Mammary epithelial cell (primary cell): ENCODE results near the gene FBN2.

ENCODE experiments used
- CTCF ChIP-seq, 2 donors: IDR thresholded peaks in 1 of 2; conservative IDR thresholded peaks in 1 of 2; 2 replicates each; pipeline ENCODE4 v1.5.1; 2011 to 2012; ENCODE audit warnings: inconsistent platforms in 2 of 2, low read length in 2 of 2, mild to moderate bottlenecking in 2 of 2, control low read depth in 1 of 2, low read depth in 1 of 2; ENCODE audit not compliant: insufficient read depth in 1 of 2; ENCODE audit errors: extremely low read depth in 1 of 2
- EZH2 ChIP-seq: IDR thresholded peaks from 2 replicates; pipeline ENCODE4 v1.6.1; 2012; ENCODE audit warnings: low read length, inconsistent platforms, borderline replicate concordance

DNA sequence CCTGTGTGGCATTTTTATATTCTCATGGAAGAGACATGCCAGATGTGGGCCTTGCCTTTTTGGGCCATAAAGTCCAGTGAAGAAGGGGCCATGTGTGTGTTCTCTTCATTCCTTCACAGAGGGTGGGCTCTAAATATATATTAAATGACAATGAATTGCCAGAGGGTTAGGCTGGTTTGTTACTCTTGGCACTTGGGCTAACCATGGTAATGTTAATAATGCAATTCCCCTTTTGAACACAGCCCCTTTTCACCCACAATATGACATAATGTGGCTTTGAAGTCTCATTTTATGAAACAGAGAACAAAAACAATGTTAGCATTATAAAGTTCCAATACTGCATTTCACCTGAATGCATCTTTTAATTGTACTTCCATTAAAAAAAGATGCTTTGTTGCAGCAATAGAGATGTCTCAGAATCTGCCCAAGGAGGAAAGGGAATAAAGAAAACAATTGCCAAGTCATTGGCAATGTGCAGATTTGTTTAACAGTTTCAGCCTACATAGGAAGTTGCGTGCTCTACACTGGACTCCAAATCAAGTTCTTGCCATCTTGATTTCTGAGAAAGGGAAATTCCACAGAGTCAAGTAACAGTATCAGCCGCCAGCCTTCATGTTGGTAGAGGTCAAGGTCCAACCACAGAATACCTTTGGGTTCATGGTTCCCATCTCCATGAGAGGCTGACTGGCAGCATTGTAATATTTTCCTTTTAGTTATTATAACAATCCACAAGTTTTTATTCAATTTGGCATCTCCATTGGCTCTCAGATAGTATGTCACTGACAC is 312.6 kb downstream of the FBN2 start:
- TF ChIP-seq CTCF (conservative IDR thresholded peaks at IDR 0.05 in 1 of 2, IDR thresholded peaks at IDR 0.05 in 1 of 2; ENCODE audit: extremely low read depth in 1 of 2, insufficient read depth in 1 of 2, low read depth in 1 of 2, low read length in 2 of 2) = no peak
- no peak for TF ChIP-seq EZH2
